H1 (cell line): ENCODE measurements around the gene C16orf90. TPM values are rescaled to one million over a fixed set of nuclear protein-coding genes. Genes with fewer than 3 reads are reported as not detected.

ENCODE experiments used
- CHD2 ChIP-seq: IDR thresholded peaks from 2 replicates; pipeline ENCODE4 v1.6.1; 2012; ENCODE audit warnings: low read length, improper control_type of control experiment
- CREB1 ChIP-seq: IDR thresholded peaks from 2 replicates; pipeline ENCODE4 v1.6.1; 2012; ENCODE audit warnings: inconsistent platforms
- HDAC2 ChIP-seq, 2 experiments: fragments of 300-600 bp in 1 of 2; sonication (generic) in 1 of 2; IDR thresholded peaks; 2 replicates each; pipeline ENCODE4 v1.6.1; 2011 to 2012; ENCODE audit warnings: low read depth in 2 of 2, low read length in 2 of 2, mild to moderate bottlenecking in 2 of 2, moderate library complexity in 2 of 2, borderline replicate concordance in 1 of 2, inconsistent platforms in 1 of 2
- polyA plus RNA-seq, 7 experiments: library from polyadenylated mRNA; depleted of rRNA in 3 of 7; stranded (reverse) in 5 of 7; unstranded in 2 of 7; fragments of >200 nt in 5 of 7; fragments of 200-250 nt in 2 of 7; gene quantifications; 1 replicate in 5 of 7; 2 replicates in 1 of 7; 4 replicates in 1 of 7; pipeline versions ENCODE4 v1.2.1 to v1.2.3, GENCODE V29; 2011 to 2013; ENCODE audit warnings: missing spikeins in 2 of 7, mixed read lengths in 2 of 7
- total RNA-seq: library from RNA; stranded (reverse); fragmentation: NEBNext Ultra II Directional; extraction: Animal tissue kit (Norgen Biotek cat#: 25700); gene quantifications from 2 replicates; pipeline ENCODE4 v1.2.1, GENCODE V29; 2021

The C16orf90 gene
- total and polyA plus RNA-seq, 2 of the 8 experiments (the other 6 are each of a cell fraction or from before 2014, with no cell fraction given) = not detected

GRCh38 chr16:3514621-3515020, 19.3 kb upstream of the C16orf90 start (continued):
- TF ChIP-seq CREB1 = no peak
- TF ChIP-seq HDAC2 (IDR thresholded peaks at IDR 0.05; ENCODE audit: borderline replicate concordance in 1 of 2, low read depth in 2 of 2, low read length in 2 of 2) = no peak
- TF ChIP-seq CHD2 = no peak
